IMR-90 (cell line): ENCODE measurements around the gene DZIP1.

Source experiments
- BHLHE40 ChIP-seq: fragments of 150-350 bp; IDR thresholded peaks from 2 replicates; pipeline ENCODE4 v1.6.1; 2016; ENCODE audit warnings: mild to moderate bottlenecking, low read depth, low read length
- FOS ChIP-seq: fragments of 150-350 bp; IDR thresholded peaks from 2 replicates; pipeline ENCODE4 v1.6.1; 2016; ENCODE audit warnings: low read depth, low read length
- POLR2A ChIP-seq: IDR thresholded peaks from 2 replicates; pipeline ENCODE4 v1.6.1; 2012; ENCODE audit warnings: mild to moderate bottlenecking, low read depth, low read length
- RFX5 ChIP-seq: IDR thresholded peaks from 2 replicates; pipeline ENCODE4 v1.8.0; 2012; ENCODE audit warnings: low read depth, mild to moderate bottlenecking, low read length, moderate library complexity
- TF ChIP-seq, protein P1 (sequence below): fragments of 150-350 bp; IDR thresholded peaks from 2 replicates; pipeline ENCODE4 v1.6.1; 2016; ENCODE audit warnings: low read depth, mild to moderate bottlenecking, low read length, moderate library complexity, borderline replicate concordance
- TF ChIP-seq, protein P2 (sequence below): conservative IDR thresholded peaks from 2 replicates; pipeline ENCODE4 v1.5.1; 2012; ENCODE audit warnings: mild to moderate bottlenecking, low read depth, low read length, improper control_type of control experiment

DNA sequence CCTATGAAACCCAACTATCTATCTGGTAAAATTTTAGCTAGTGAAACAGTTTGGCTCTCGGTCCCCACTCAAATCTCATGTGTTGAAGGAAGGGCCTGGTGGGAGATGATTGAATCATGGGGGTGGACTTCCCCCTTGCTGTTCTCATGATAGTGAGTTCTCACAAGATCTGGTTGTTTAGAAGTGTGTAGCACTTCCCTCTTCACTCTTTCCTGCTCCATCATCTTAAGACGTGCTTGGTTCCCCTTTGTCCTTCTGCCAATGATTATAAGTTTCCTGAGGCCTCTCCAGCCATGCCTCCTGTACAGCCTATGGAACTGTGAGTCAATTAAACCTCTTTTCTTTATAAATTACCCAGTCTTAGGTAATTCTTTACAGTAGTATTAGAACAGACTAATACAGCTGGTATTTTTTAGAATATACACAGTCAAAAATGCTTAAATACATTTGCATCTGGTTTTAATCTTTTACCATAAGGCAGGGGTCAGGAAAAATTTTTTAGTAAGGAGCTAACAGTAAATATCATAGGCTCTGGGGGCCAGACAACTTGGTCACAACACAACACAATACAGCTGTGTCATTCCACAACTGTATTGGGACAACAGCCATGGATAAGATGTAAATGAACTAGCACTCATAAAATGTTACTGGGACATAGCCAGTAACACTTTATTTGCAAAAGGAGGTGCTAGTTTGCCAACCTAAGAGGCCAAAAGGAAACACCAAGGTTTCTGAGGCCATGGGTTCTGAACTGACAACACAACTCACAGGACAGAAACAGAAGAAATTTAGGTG lies 24.3 kb downstream of the DZIP1 start:
- TF ChIP-seq BHLHE40, result no peak
- TF ChIP-seq, protein P1, sequence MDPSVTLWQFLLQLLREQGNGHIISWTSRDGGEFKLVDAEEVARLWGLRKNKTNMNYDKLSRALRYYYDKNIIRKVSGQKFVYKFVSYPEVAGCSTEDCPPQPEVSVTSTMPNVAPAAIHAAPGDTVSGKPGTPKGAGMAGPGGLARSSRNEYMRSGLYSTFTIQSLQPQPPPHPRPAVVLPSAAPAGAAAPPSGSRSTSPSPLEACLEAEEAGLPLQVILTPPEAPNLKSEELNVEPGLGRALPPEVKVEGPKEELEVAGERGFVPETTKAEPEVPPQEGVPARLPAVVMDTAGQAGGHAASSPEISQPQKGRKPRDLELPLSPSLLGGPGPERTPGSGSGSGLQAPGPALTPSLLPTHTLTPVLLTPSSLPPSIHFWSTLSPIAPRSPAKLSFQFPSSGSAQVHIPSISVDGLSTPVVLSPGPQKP, result no peak
- TF ChIP-seq POLR2A, result no peak
- TF ChIP-seq, protein P2, sequence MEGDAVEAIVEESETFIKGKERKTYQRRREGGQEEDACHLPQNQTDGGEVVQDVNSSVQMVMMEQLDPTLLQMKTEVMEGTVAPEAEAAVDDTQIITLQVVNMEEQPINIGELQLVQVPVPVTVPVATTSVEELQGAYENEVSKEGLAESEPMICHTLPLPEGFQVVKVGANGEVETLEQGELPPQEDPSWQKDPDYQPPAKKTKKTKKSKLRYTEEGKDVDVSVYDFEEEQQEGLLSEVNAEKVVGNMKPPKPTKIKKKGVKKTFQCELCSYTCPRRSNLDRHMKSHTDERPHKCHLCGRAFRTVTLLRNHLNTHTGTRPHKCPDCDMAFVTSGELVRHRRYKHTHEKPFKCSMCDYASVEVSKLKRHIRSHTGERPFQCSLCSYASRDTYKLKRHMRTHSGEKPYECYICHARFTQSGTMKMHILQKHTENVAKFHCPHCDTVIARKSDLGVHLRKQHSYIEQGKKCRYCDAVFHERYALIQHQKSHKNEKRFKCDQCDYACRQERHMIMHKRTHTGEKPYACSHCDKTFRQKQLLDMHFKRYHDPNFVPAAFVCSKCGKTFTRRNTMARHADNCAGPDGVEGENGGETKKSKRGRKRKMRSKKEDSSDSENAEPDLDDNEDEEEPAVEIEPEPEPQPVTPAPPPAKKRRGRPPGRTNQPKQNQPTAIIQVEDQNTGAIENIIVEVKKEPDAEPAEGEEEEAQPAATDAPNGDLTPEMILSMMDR, result no peak
- no peak for TF ChIP-seq FOS
- no peak for TF ChIP-seq RFX5
